ENCODE measurements around the gene PTPRT.

The PTPRT gene

DNA sequence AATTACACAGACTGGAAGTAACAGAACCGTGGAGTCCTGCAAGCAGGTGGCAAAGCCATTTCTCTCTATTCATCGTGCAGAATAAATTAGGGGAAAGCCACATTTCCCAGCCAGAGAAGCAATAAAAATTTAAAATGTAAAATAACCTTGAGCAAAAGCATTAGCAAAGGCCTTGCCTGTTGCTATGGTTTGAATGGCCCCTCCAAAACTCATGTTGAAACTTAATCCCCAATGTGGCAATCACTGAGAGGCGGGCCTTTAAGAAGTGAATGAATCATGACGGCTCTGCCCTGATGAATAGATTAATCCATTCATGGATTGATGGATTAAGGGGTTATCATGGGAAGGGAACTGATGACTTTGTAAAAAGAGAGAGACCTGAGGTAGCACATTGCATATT is 679.0 kb downstream of the PTPRT start:
- no peak overlapping the region for H3K4me3 ChIP-seq (ENCODE audit: low read length)
- no peak for DNase-seq (ENCODE audit: low read depth)
- TF ChIP-seq, protein P1, sequence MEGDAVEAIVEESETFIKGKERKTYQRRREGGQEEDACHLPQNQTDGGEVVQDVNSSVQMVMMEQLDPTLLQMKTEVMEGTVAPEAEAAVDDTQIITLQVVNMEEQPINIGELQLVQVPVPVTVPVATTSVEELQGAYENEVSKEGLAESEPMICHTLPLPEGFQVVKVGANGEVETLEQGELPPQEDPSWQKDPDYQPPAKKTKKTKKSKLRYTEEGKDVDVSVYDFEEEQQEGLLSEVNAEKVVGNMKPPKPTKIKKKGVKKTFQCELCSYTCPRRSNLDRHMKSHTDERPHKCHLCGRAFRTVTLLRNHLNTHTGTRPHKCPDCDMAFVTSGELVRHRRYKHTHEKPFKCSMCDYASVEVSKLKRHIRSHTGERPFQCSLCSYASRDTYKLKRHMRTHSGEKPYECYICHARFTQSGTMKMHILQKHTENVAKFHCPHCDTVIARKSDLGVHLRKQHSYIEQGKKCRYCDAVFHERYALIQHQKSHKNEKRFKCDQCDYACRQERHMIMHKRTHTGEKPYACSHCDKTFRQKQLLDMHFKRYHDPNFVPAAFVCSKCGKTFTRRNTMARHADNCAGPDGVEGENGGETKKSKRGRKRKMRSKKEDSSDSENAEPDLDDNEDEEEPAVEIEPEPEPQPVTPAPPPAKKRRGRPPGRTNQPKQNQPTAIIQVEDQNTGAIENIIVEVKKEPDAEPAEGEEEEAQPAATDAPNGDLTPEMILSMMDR (conservative IDR thresholded peaks at IDR 0.05; ENCODE audit: low read length): no peak

GRCh38 chr20:42507874-42508273 is 681.8 kb downstream of the PTPRT start:
- TF ChIP-seq, protein P1 (conservative IDR thresholded peaks at IDR 0.05; ENCODE audit: low read length): no peak

DNA sequence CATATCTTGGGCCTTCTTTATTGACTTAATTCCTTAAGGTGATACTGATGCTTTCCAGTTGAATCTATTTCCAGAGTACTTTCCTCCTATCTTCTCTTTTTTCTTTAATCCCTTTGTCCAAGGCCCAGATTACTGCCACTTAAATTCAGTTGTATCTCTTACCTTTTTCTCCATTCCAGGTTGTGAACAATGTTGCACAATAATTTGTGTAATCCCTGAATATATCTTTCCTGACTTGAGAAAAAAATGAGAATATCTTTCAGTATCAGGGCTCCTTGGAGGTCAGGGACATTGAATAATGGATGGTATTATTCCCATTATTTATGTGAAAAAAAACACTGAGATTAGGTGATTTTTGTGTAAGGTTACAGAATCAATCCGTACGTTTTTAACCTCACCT is 683.3 kb downstream of the PTPRT start:
- TF ChIP-seq, protein P1 (conservative IDR thresholded peaks at IDR 0.05; ENCODE audit: low read length): no peak
- no peak overlapping the region for H3K4me3 ChIP-seq (ENCODE audit: low read length)
- no peak for DNase-seq (ENCODE audit: low read depth)

More at GRCh38 chr20:42507874-42508273, 681.8 kb downstream of the PTPRT start:
- H3K4me3 ChIP-seq (ENCODE audit: low read length): no peak overlapping the region
- no peak for DNase-seq (ENCODE audit: low read depth)

- TF ChIP-seq, protein P1 (conservative IDR thresholded peaks at IDR 0.05; ENCODE audit: low read length): no peak
- DNase-seq (ENCODE audit: low read depth): no peak
- no peak overlapping the region for H3K4me3 ChIP-seq (ENCODE audit: low read length)
These were observed 687.1 kb downstream of the PTPRT start for GRCh38 chr20:42502591-42502990.

- TF ChIP-seq, protein P1 (conservative IDR thresholded peaks at IDR 0.05; ENCODE audit: low read length): no peak
- DNase-seq (ENCODE audit: low read depth): no peak
- no peak overlapping the region for H3K4me3 ChIP-seq (ENCODE audit: low read length)
These were observed 693.1 kb downstream of the PTPRT start for GRCh38 chr20:42496595-42496994.

DNA sequence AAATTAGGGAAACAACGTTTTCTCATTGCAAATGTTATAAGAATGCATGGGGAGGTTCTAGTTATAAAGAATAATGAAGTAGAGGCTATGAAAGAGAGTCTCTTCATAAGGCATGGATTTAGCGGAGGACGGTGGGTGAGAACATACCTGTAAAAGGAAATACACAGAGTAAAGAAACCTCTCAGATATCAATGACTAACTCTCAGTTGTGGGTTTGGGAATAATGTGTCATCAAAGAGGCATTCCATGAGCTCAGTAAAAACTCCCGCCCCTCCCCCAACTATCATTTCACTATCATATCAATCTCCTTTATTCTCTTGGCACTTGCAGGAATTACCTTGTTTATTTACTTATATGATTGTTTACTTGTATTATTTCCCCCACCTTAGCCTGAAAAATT is 695.4 kb downstream of the PTPRT start:
- DNase-seq (ENCODE audit: low read depth): no peak
- H3K4me3 ChIP-seq (ENCODE audit: low read length): no peak overlapping the region
- TF ChIP-seq, protein P1 (conservative IDR thresholded peaks at IDR 0.05; ENCODE audit: low read length): no peak

- H3K4me3 ChIP-seq (ENCODE audit: low read length): no peak overlapping the region
- TF ChIP-seq, protein P1 (conservative IDR thresholded peaks at IDR 0.05; ENCODE audit: low read length): no peak
- no peak for DNase-seq (ENCODE audit: low read depth)
These were observed 696.7 kb downstream of the PTPRT start for GRCh38 chr20:42493001-42493400.

Data from AG10803 (cell line).